HepG2 (cell line): ENCODE measurements around the gene LDLRAD4.

Experiments used
- POLR2A ChIP-seq, 2 experiments: IDR thresholded peaks; 2 replicates each; pipeline ENCODE4 v1.6.1; 2011; ENCODE audit warnings: low read depth in 2 of 2, low read length in 2 of 2, mild to moderate bottlenecking in 1 of 2, moderate library complexity in 1 of 2; ENCODE audit not compliant: insufficient read depth in 1 of 2
- RELA ChIP-seq: sonication (generic); formaldehyde crosslinking; IDR thresholded peaks from 2 replicates; pipeline ENCODE4 v1.4.0; 2020; ENCODE audit warnings: missing genetic modification reagents
- RFX5 ChIP-seq: IDR thresholded peaks from 2 replicates; pipeline ENCODE4 v1.6.1; 2011; ENCODE audit warnings: low read depth, low read length, improper control_type of control experiment
- RORA ChIP-seq: sonication (generic); formaldehyde crosslinking; IDR thresholded peaks from 2 replicates; pipeline ENCODE4 v1.5.0; 2020; ENCODE audit warnings: mild to moderate bottlenecking, missing genetic modification reagents, moderate library complexity
- ZHX1 ChIP-seq: sonication (generic); formaldehyde crosslinking; IDR thresholded peaks from 2 replicates; pipeline ENCODE4 v1.8.1; 2022; ENCODE audit warnings: low read depth, mild to moderate bottlenecking, missing genetic modification reagents

GRCh38 chr18:13237641-13238040 lies 19.1 kb downstream of the LDLRAD4 start:
- TF ChIP-seq POLR2A (IDR thresholded peaks at IDR 0.05; ENCODE audit: insufficient read depth in 1 of 2, low read depth in 2 of 2, low read length in 2 of 2): no peak
- TF ChIP-seq ZHX1: no peak
- no peak for TF ChIP-seq RORA (CRISPR knock-in tag)
- no peak for TF ChIP-seq RELA (CRISPR knock-in tag)
- no peak for TF ChIP-seq RFX5
